Measurements from ENCODE around the gene KCNG2.

Gene KCNG2

GRCh38 chr18:79801641-79802040 lies 3.9 kb downstream of the KCNG2 start:
- WGBS, 2 experiments (ENCODE audit: insufficient coverage in 2 of 2) = 89 to 91% methylated on average over 3 of the region's 9 CpGs
- Histone ChIP-seq H3K4me3 (ENCODE audit: extremely low read depth, insufficient read depth, low read length, poor library complexity, severe bottlenecking) (no peak overlapping the region), H3K9me3 (ENCODE audit: control insufficient read depth, low read length) (no peaks in the 10 kb centered on the region), H3K27ac (ENCODE audit: low read depth, low read length, severe bottlenecking) (no peak overlapping the region), H3K4me1 (ENCODE audit: control insufficient read depth, insufficient read depth, low read length, poor library complexity, severe bottlenecking) (no peaks in the 10 kb centered on the region), H3K36me3 (ENCODE audit: control insufficient read depth, insufficient read depth, low read length) (no peaks in the 10 kb centered on the region)

DNA sequence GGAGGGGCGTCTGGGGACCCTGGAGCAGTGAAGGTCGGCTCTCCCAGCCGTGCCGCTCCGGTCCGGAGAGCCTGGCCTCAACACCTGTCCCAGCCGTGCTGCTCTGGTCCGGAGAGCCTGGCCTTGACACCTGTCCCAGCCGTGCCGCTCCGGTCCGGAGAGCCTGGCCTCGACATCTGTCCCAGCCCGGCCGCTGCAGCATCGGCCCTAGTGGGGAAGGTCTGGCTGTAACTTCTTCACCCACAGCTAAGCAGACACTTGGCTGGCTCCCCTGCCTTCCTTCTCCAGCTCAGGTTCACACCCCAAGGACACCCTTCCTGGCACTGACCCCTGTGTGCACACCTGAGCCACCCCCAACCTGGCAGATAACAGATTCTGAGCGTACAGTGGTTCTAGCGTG lies 4.6 kb downstream of the KCNG2 start:
- Histone ChIP-seq H3K36me3 (ENCODE audit: control insufficient read depth, insufficient read depth, low read length) (no peaks in the 10 kb centered on the region), H3K4me3 (ENCODE audit: extremely low read depth, insufficient read depth, low read length, poor library complexity, severe bottlenecking) (no peak overlapping the region), H3K4me1 (ENCODE audit: control insufficient read depth, insufficient read depth, low read length, poor library complexity, severe bottlenecking) (no peaks in the 10 kb centered on the region), H3K9me3 (ENCODE audit: control insufficient read depth, low read length) (no peaks in the 10 kb centered on the region), H3K27ac (ENCODE audit: low read depth, low read length, severe bottlenecking) (no peak overlapping the region)
- 89 to 92% methylated on average over 16 to 17 of the region's 18 CpGs for WGBS, 2 experiments (ENCODE audit: insufficient coverage in 2 of 2)

GRCh38 chr18:79803611-79804051 lies 5.9 kb downstream of the KCNG2 start:
- no peak overlapping the region for H3K27ac ChIP-seq (ENCODE audit: low read depth, low read length, severe bottlenecking)
- no peaks in the 10 kb centered on the region for H3K9me3 ChIP-seq (ENCODE audit: control insufficient read depth, low read length)
- H3K36me3 ChIP-seq (ENCODE audit: control insufficient read depth, insufficient read depth, low read length) = no peaks in the 10 kb centered on the region
- WGBS, 2 experiments (ENCODE audit: insufficient coverage in 2 of 2) = 84 to 92% methylated on average over 14 of the region's 14 CpGs
- no peaks in the 10 kb centered on the region for H3K4me1 ChIP-seq (ENCODE audit: control insufficient read depth, insufficient read depth, low read length, poor library complexity, severe bottlenecking)
- H3K4me3 ChIP-seq (ENCODE audit: extremely low read depth, insufficient read depth, low read length, poor library complexity, severe bottlenecking) = no peak overlapping the region

DNA sequence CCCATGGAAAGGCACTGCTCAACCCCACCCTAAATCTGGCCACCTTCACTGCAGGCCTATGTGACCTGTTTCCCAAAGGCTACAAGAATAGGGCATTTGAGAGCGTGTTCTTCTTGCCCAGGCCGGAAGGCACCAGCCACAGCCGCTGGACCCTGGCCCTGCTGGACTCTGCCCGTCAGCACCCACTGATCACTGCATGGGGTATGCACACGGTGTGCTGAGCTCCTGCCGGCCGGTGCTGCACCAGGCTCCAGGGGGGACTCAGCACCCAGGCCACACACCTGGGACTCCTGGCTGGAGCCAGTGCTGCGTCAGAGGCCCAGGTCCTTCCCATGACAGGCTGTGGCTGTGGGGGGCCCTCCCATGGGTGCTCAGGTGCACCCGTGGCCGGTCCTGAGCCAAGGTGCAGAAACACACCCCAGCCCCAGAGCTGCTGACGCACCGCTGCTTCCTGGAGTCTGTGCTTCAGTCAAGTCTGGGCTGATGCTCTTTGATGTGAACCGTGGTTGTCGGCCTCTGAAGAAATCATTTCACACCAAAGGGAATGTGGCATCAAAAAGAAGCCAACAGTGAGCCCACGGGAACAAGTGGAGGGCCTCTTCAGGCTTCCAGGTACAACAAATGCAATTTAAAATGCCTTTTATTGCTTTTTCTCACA lies 6.5 kb downstream of the KCNG2 start:
- Histone ChIP-seq H3K9me3 (ENCODE audit: control insufficient read depth, low read length) (no peaks in the 10 kb centered on the region), H3K4me1 (ENCODE audit: control insufficient read depth, insufficient read depth, low read length, poor library complexity, severe bottlenecking) (no peaks in the 10 kb centered on the region), H3K4me3 (ENCODE audit: extremely low read depth, insufficient read depth, low read length, poor library complexity, severe bottlenecking) (no peak overlapping the region), H3K36me3 (ENCODE audit: control insufficient read depth, insufficient read depth, low read length) (no peaks in the 10 kb centered on the region), H3K27ac (ENCODE audit: low read depth, low read length, severe bottlenecking) (no peak overlapping the region)
- 92 to 94% methylated on average over 14 of the region's 15 CpGs for WGBS, 2 experiments (ENCODE audit: insufficient coverage in 2 of 2)

DNA sequence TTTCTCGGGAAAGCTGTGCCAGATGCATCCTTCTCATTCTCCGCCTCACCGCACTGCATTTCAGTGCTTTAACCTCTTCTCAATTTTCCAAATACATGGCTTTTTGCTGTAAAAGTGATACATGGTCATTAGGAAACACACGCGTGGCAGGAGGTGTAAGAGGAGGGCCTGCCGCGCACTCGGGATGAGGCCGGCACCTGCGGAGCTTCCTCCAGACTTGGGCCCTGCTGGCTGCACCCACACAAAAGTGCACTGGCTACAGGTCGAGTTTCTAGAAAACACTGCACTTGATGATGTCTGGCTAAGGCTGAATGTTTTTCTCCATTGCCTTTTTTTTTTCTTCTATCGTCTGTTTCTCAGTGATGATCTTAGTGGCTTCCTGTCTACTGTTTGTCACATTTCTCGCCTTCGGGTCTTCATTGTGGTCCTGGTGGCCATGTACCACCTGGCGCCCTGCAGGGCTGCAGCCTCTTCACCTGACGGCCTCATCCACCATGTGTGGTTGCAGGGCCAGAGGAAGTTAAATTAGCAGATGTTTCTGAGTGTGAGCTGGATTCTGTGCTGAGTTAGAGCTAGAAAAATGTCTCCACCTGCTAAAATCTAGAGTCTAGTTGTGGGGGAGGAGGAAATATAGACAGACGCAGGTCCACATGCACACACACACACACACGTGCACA lies 7.6 kb downstream of the KCNG2 start:
- H3K27ac ChIP-seq (ENCODE audit: low read depth, low read length, severe bottlenecking) = no peak overlapping the region

GRCh38 chr18:79805926-79806487 lies 8.3 kb downstream of the KCNG2 start:
- H3K4me3 ChIP-seq (ENCODE audit: extremely low read depth, insufficient read depth, low read length, poor library complexity, severe bottlenecking) = no peak overlapping the region
- H3K9me3 ChIP-seq (ENCODE audit: control insufficient read depth, low read length) = no peaks in the 10 kb centered on the region
- H3K36me3 ChIP-seq (ENCODE audit: control insufficient read depth, insufficient read depth, low read length) = no peaks in the 10 kb centered on the region
- H3K27ac ChIP-seq (ENCODE audit: low read depth, low read length, severe bottlenecking) = no peak overlapping the region
- 90 to 94% methylated on average over 15 to 16 of the region's 16 CpGs for whole genome bisulfite sequencing, 2 experiments (ENCODE audit: insufficient coverage in 2 of 2)
- H3K4me1 ChIP-seq (ENCODE audit: control insufficient read depth, insufficient read depth, low read length, poor library complexity, severe bottlenecking) = no peaks in the 10 kb centered on the region

More for the DNA sequence above, 7.6 kb downstream of the KCNG2 start:
- Histone ChIP-seq H3K36me3 (ENCODE audit: control insufficient read depth, insufficient read depth, low read length) (no peaks in the 10 kb centered on the region), H3K9me3 (ENCODE audit: control insufficient read depth, low read length) (no peaks in the 10 kb centered on the region), H3K4me1 (ENCODE audit: control insufficient read depth, insufficient read depth, low read length, poor library complexity, severe bottlenecking) (no peaks in the 10 kb centered on the region), H3K4me3 (ENCODE audit: extremely low read depth, insufficient read depth, low read length, poor library complexity, severe bottlenecking) (no peak overlapping the region)
- WGBS, 2 experiments (ENCODE audit: insufficient coverage in 2 of 2) = 87 to 93% methylated on average over 13 to 16 of the region's 18 CpGs

DNA sequence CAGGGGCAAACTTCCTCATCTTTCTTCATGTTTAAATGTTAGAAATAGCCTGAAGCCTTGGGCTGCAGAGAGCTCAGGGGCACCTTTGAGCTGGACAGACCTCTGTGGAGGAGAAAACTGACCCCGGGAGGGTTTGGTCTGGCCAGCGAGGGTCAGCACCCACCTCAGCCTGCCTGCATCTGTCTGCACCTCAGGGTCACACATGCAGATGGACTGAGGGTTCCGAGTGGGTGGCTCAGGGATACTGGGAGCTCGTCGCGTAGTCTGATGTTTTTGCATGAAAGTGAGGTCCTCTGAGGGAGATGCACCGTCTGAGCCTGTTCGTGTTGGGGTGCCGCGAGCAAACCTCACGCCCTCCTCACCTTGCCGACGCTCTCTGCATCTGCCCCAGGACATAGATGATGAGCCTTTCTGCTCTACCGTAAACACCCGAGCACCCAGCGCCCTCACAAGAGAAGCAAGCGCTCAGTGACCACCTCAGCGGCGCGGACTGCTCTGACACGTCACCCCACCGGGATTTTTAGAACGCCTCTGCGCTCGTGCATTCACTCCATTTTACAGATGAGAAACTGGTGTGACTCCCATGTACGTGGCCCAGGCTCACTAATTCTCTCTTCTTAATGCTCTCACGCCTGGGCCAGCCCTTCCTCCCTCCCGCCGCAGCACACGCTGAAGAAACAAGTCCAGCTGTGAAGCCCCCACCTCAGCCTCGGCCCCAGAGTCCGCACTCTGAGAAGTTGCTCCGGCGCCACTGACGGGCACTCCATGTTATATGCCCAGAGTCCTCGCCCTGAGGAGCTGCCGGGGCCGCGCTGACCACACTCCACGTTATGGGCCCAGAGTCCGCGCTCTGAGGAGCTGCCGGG lies 9.5 kb downstream of the KCNG2 start:
- H3K4me3 ChIP-seq (ENCODE audit: extremely low read depth, insufficient read depth, low read length, poor library complexity, severe bottlenecking) = no peak overlapping the region
- no peaks in the 10 kb centered on the region for H3K36me3 ChIP-seq (ENCODE audit: control insufficient read depth, insufficient read depth, low read length)
- 92% methylated on average over 36 to 39 of the region's 43 CpGs for whole genome bisulfite sequencing, 2 experiments (ENCODE audit: insufficient coverage in 2 of 2)
- H3K27ac ChIP-seq (ENCODE audit: low read depth, low read length, severe bottlenecking) = no peak overlapping the region
- H3K9me3 ChIP-seq (ENCODE audit: control insufficient read depth, low read length) = no peaks in the 10 kb centered on the region
- no peaks in the 10 kb centered on the region for H3K4me1 ChIP-seq (ENCODE audit: control insufficient read depth, insufficient read depth, low read length, poor library complexity, severe bottlenecking)

- Histone ChIP-seq H3K4me3 (ENCODE audit: extremely low read depth, insufficient read depth, low read length, poor library complexity, severe bottlenecking) (no peak overlapping the region), H3K27ac (ENCODE audit: low read depth, low read length, severe bottlenecking) (no peak overlapping the region), H3K9me3 (ENCODE audit: control insufficient read depth, low read length) (no peaks in the 10 kb centered on the region), H3K36me3 (ENCODE audit: control insufficient read depth, insufficient read depth, low read length) (no peaks in the 10 kb centered on the region), H3K4me1 (ENCODE audit: control insufficient read depth, insufficient read depth, low read length, poor library complexity, severe bottlenecking) (no peaks in the 10 kb centered on the region)
- WGBS, 2 experiments (ENCODE audit: insufficient coverage in 2 of 2) = 91 to 93% methylated on average over 39 to 40 of the region's 44 CpGs
These were observed 11.9 kb downstream of the KCNG2 start for GRCh38 chr18:79809482-79810192.

DNA sequence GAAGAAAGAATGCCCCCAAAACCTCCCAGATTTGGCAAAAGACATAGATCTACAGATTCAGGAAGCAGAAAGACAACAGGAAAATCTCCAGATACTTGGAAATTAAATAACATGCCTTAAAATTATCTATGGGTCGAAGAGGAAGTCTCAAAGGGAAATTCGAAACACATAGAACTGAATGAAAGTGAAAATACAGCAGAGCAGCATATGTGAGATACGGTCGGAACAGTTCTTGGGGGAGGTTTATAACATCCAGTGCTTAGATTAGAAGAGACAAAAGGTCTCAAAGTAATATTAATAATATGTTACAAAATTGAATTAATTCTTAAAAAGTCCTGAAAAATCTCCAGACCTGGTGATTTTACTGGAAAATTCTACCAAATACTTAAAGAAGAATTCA lies 14.3 kb downstream of the KCNG2 start:
- WGBS, 2 experiments (ENCODE audit: insufficient coverage in 2 of 2) = 86 to 100% methylated on average over 1 to 2 of the region's 4 CpGs
- Histone ChIP-seq H3K9me3 (ENCODE audit: control insufficient read depth, low read length) (no peaks in the 10 kb centered on the region), H3K4me3 (ENCODE audit: extremely low read depth, insufficient read depth, low read length, poor library complexity, severe bottlenecking) (no peak overlapping the region), H3K4me1 (ENCODE audit: control insufficient read depth, insufficient read depth, low read length, poor library complexity, severe bottlenecking) (no peaks in the 10 kb centered on the region), H3K36me3 (ENCODE audit: control insufficient read depth, insufficient read depth, low read length) (no peaks in the 10 kb centered on the region), H3K27ac (ENCODE audit: low read depth, low read length, severe bottlenecking) (no peak overlapping the region)

DNA sequence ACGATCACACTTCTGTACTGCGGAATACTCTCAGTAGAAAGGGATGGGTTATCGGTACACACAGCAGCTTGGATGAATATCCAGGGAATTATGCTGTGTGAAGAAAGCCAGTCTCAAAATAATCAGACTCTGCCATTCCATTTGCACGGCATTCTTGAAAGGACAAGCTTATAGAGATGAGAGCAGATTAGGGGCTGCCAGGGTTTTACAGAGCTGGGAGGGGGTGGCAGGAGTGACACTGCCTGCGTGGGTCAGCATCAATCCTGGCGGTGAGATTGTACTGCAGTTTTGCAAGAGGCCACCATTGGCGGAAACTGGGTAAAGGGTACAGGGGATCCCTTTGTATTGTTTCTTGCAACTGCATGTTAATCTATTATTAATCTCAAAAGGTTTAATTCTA lies 16.6 kb downstream of the KCNG2 start:
- H3K4me3 ChIP-seq (ENCODE audit: extremely low read depth, insufficient read depth, low read length, poor library complexity, severe bottlenecking) = no peak overlapping the region
- no peak overlapping the region for H3K27ac ChIP-seq (ENCODE audit: low read depth, low read length, severe bottlenecking)
- no peaks in the 10 kb centered on the region for H3K36me3 ChIP-seq (ENCODE audit: control insufficient read depth, insufficient read depth, low read length)
- H3K9me3 ChIP-seq (ENCODE audit: control insufficient read depth, low read length) = no peaks in the 10 kb centered on the region
- no peaks in the 10 kb centered on the region for H3K4me1 ChIP-seq (ENCODE audit: control insufficient read depth, insufficient read depth, low read length, poor library complexity, severe bottlenecking)
- WGBS, 2 experiments (ENCODE audit: insufficient coverage in 2 of 2) = 68 to 71% methylated on average over 5 to 6 of the region's 7 CpGs

Measured in mesodermal cell (in vitro differentiated cells).